Choroid plexus epithelial cell (primary cell): ENCODE measurements around the gene PET100.

Source experiments
- DNase-seq: peaks from one replicate; pipeline ENCODE4 v3.0.0-alpha.2; 2010; ENCODE audit warnings: low read depth
- H3K4me3 ChIP-seq: 2 replicates; pipeline ENCODE4 v1.5.1; 2011; ENCODE audit warnings: low read depth, mild to moderate bottlenecking, control low read depth, low read length, moderate library complexity
- CTCF ChIP-seq: conservative IDR thresholded peaks from 2 replicates; pipeline ENCODE4 v1.5.1; 2011; ENCODE audit warnings: low read depth, mild to moderate bottlenecking, control low read depth, inconsistent platforms, low read length, moderate library complexity

The PET100 gene

GRCh38 chr19:7612282-7613274 is 17.0 kb upstream of the PET100 start:
- no peak for DNase-seq
- no peak overlapping the region for H3K4me3 ChIP-seq
- TF ChIP-seq CTCF = no peak

DNA sequence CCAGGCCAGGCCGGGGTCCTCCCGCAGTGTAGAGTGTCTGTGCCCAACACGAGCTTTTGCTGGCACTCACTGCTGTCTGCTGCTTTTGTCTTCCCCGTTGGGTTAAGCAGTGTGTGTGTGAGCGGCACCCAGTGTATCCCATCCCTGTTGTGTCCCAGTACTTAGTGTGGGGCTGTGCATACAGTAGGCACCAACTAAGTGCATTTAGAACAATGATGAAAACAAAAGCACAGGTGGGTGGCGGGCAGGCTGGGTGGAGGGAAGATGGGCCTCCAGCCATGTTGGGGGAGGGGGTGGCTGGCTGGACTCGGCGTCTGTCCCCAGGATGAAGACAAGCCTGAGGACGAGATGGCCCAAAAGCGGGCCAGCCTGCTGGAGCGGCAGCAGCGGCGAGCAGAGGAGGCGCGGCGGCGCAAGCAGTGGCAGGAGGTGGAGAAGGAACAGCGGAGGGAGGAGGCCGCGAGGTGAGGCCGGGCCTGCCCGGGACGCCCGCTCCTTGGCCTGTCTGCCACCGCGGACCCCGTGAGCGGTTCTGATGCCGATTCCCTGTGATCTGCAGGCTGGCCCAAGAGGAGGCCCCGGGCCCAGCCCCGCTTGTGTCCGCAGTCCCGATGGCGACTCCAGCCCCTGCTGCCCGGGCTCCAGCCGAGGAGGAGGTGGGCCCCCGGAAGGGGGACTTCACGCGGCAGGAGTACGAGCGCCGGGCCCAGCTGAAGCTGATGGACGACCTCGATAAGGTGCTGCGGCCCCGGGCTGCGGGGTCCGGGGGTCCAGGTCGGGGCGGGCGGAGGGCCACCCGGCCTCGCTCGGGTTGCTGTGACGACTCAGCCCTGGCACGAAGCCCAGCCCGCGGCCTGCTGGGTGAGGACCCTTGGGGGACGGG is 14.5 kb upstream of the PET100 start:
- DNase-seq = no peak
- no peak overlapping the region for H3K4me3 ChIP-seq
- no peak for TF ChIP-seq CTCF

GRCh38 chr19:7617172-7617571 is 12.4 kb upstream of the PET100 start:
- no peak overlapping the region for H3K4me3 ChIP-seq
- DNase-seq = no peak

GRCh38 chr19:7617735-7618134 is 11.9 kb upstream of the PET100 start:
- TF ChIP-seq CTCF = no peak
- DNase-seq = no peak
- no peak overlapping the region for H3K4me3 ChIP-seq

More at GRCh38 chr19:7617172-7617571, 12.4 kb upstream of the PET100 start:
- TF ChIP-seq CTCF = no peak

DNA sequence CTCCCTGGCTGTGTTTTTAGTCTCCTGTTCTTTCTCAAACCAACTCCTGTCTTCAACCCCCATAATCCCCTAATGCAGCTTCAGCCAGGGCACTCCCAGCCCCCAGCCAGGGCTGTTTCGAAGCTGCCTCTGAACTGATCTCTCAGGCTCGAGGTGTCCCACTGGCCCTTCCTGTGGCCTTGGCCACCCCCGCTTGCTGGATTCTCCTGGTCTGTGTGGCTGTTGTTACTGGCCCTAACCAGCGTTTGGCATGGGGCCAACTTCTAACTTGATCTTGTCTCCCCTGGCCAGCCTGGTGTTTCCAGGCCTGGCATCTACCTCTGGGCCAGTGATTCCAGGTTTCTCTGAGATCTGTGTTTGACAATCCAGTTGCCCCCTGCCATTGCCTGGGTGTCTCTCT is 11.2 kb upstream of the PET100 start:
- no peak for DNase-seq
- TF ChIP-seq CTCF = no peak
- no peak overlapping the region for H3K4me3 ChIP-seq

DNA sequence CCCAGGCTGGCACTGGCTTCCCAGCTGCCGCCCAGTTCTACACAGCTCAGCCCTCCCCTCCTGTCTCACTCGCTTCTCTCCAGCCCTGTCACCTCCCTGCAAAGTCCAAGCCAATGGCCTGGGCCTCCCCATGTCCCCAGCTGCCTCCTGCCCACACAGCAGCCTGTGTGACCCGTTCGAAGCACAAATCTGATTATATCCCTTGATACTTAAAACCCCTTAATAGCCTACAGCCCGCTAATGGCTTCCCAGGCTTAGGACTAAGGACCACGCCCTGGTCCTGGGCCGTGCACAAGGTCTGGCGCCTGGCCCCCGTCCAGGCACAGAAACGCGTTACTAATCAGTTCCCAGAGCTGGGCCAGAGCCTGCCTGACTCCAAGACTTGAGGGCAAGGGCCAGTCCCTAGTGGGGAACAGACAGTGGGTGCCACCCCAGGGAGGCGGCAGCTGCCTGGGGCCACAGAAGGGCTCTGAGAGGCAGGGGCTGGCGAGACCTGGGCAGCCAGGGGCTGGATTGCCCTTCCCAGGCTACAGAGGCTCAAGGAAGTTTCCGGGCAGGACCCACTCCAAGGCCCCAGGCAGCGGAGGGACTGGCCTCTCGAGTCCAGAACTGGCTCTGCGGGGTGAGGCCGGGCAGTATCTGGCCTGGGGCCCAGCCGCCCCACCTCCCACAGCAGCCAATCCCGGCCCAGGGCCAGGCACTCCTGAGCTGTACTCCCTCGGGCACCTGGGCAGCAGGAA is 10.7 kb upstream of the PET100 start:
- no peak overlapping the region for H3K4me3 ChIP-seq
- DNase-seq = no peak
- no peak for TF ChIP-seq CTCF
